K562 (cell line): Measurements from ENCODE around the gene ORAI3. TPM values are rescaled to one million over a fixed set of nuclear protein-coding genes. Genes with fewer than 3 reads are reported as not detected.

Source experiments
- CHD2 ChIP-seq: IDR thresholded peaks from 2 replicates; pipeline ENCODE4 v1.6.1; 2011; ENCODE audit warnings: low read depth, low read length
- CREM ChIP-seq: IDR thresholded peaks from 2 replicates; pipeline ENCODE4 v1.6.1; 2014; ENCODE audit warnings: antibody characterized with exemption, low read depth
- FOXM1 ChIP-seq, 2 experiments: fragments of 450-650 bp in 1 of 2; sonication (generic) in 1 of 2; formaldehyde crosslinking in 1 of 2; IDR thresholded peaks; 2 replicates each; pipeline versions ENCODE4 v1.6.1 to v1.9.0; 2017 to 2022; ENCODE audit warnings: low read depth in 2 of 2, mild to moderate bottlenecking in 2 of 2, missing genetic modification reagents in 1 of 2, moderate library complexity in 1 of 2
- KAT2B ChIP-seq: IDR thresholded peaks from one replicate; pipeline ENCODE4 v1.6.1; 2012; ENCODE audit warnings: low read depth, mild to moderate bottlenecking, control low read depth, inconsistent platforms, low read length, moderate library complexity
- KAT8 ChIP-seq: fragments of 450-650 bp; IDR thresholded peaks from 2 replicates; pipeline ENCODE4 v1.6.1; 2016; ENCODE audit warnings: low read depth, mild to moderate bottlenecking
- KDM2B ChIP-seq: fragments of 250-450 bp; sonication (Bioruptor Pico); IDR thresholded peaks from 2 replicates; pipeline ENCODE4 v1.8.0; 2021; ENCODE audit warnings: mild to moderate bottlenecking, moderate library complexity
- MEIS2 ChIP-seq: fragments of 450-650 bp; IDR thresholded peaks from 2 replicates; pipeline ENCODE4 v1.6.1; 2014; ENCODE audit warnings: mild to moderate bottlenecking; ENCODE audit not compliant: partially characterized antibody
- MYC ChIP-seq, 2 experiments: fragments of 250-450 bp in 1 of 2; sonication (Bioruptor Pico) in 1 of 2; IDR thresholded peaks; 2 replicates each; pipeline versions ENCODE4 v1.5.1 to v1.6.1; 2012 to 2021; ENCODE audit warnings: low read depth in 2 of 2, borderline replicate concordance in 1 of 2, improper control_type of control experiment in 1 of 2, low read length in 1 of 2, mild to moderate bottlenecking in 1 of 2, moderate library complexity in 1 of 2
- NBN ChIP-seq: fragments of 450-650 bp; IDR thresholded peaks from 2 replicates; pipeline ENCODE4 v1.6.1; 2016; ENCODE audit warnings: low read depth, mild to moderate bottlenecking
- SRSF7 ChIP-seq: fragments of 200-400 bp; formaldehyde crosslinking; optimal IDR thresholded peaks from 2 replicates; pipeline ENCODE3; 2017; ENCODE audit warnings: mild to moderate bottlenecking, low read depth, low read length
- TRIM24 ChIP-seq, 2 experiments: fragments of 450-650 bp; IDR thresholded peaks; 2 replicates each; pipeline ENCODE4 v1.6.1; 2016
- ZBTB7A ChIP-seq: IDR thresholded peaks from 2 replicates; pipeline ENCODE4 v1.6.1; 2011; ENCODE audit warnings: low read depth, mild to moderate bottlenecking, low read length, moderate library complexity, borderline replicate concordance; ENCODE audit not compliant: control insufficient read depth
- ZNF347 ChIP-seq: fragments of 450-650 bp; formaldehyde crosslinking; IDR thresholded peaks from 2 replicates; pipeline ENCODE4 v1.4.0; 2020; ENCODE audit warnings: low read depth, mild to moderate bottlenecking, moderate library complexity
- polyA plus RNA-seq, 8 experiments: library from polyadenylated mRNA; depleted of rRNA in 4 of 8; stranded (reverse) in 5 of 8; unstranded in 3 of 8; fragments of >200 nt; fragmentation: Nextera tagmentation in 2 of 8; fragmentation: Illumina TruSeq in 1 of 8; extraction: Ambion mirVana in 2 of 8; extraction: Trizol in 1 of 8; gene quantifications; 2 replicates each; pipeline versions ENCODE4 v1.2.1 to v1.2.3, GENCODE V29; 2011 to 2014; ENCODE audit warnings: inconsistent platforms in 1 of 8, missing spikeins in 1 of 8
- total RNA-seq, 7 experiments: library from RNA; depleted of rRNA in 6 of 7; stranded (reverse); fragments of >200 nt in 6 of 7; fragmentation: Illumina TruSeq in 2 of 7; extraction: Trizol in 2 of 7; gene quantifications; 2 replicates each; pipeline versions ENCODE4 v1.2.1 to v1.2.3, GENCODE V29; 2011 to 2021; ENCODE audit warnings: low replicate concordance in 1 of 7
- TF ChIP-seq, protein P1 (sequence below): fragments of 450-650 bp; formaldehyde crosslinking; IDR thresholded peaks from 2 replicates; pipeline ENCODE4 v1.4.0; 2022; ENCODE audit warnings: mild to moderate bottlenecking, moderate library complexity
- TF ChIP-seq, protein P2 (sequence below): sonication (generic); formaldehyde crosslinking; IDR thresholded peaks from 2 replicates; pipeline ENCODE4 v1.8.0; 2022; ENCODE audit warnings: mild to moderate bottlenecking, missing genetic modification reagents
- TF ChIP-seq, protein P3 (sequence below): sonication (generic); formaldehyde crosslinking; IDR thresholded peaks from 2 replicates; pipeline ENCODE4 v1.8.0; 2022; ENCODE audit warnings: mild to moderate bottlenecking, low read depth, missing genetic modification reagents
- TF ChIP-seq, protein P4 (sequence below): fragments of 200-800 bp; sonication (Bioruptor generic); IDR thresholded peaks from 2 replicates; pipeline ENCODE4 v1.6.1; 2016; ENCODE audit warnings: missing genetic modification characterization, missing compliant biosample characterization
- TF ChIP-seq, protein P5 (sequence below): fragments of 450-650 bp; formaldehyde crosslinking; conservative IDR thresholded peaks from 2 replicates; pipeline ENCODE4 v1.4.0; 2022; ENCODE audit warnings: mild to moderate bottlenecking, missing genetic modification characterization

Gene ORAI3
- total and polyA plus RNA-seq, 9 of the 15 experiments (the other 6 are each of a cell fraction or from before 2014, with no cell fraction given): 4.9 to 23.3 (median 14.1) TPM

DNA sequence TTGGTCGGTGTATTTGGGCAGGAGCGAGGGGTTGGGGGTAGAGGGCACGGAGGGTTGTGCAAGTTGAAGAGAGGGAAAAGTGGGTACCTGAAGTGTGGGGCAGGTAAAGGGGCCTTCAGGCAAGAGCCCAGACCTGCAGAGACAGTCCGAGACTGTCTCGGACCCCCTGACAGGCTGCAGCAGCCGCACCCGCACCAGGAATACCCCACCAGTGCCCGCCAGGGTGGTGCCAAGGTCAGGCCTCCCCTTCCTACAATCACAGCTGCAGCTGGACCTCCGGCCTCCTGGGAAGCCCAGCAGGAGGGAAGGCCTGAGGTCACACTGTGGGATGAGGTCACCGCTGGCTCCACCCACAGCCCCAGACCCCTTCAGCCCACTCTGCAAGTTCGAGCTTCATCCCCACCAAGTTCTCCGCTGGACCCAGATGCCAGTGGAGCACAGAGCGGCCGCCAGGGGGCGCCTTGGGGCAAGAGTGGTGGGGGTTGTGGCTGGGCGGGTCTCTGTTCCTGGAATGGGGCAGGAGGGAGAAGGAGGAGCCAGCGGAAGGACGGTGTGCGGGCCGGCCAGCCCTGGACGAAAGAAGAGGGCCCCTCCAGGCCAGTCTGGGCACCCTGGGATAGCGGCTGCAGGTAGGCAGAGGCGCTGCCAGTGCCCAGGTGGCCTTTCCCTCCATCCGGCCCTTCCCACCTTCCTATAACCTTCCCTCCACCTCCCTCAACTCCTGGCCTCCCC is 36.0 kb downstream of the ORAI3 start, which contains the start of gene HSD3B7 (continued):
- TF ChIP-seq KAT2B (no peak), TRIM24 (IDR thresholded peaks at IDR 0.05) (no peak), KAT8 (no peak), ZNF347 (CRISPR knock-in tag) (no peak), MEIS2 (no peak), CREM (peak; percentile 62; the same call in 1 of the 2 replicates), CHD2 (no peak), FOXM1 (IDR thresholded peaks at IDR 0.05; ENCODE audit: low read depth) (no peak), FOXM1 (CRISPR knock-in tag; IDR thresholded peaks at IDR 0.05; ENCODE audit: low read depth) (no peak), ZBTB7A (peak; percentile 87), SRSF7 (no peak), NBN (no peak), MYC (IDR thresholded peaks at IDR 0.05; ENCODE audit: low read depth, low read length) (0 out of 2 replicates have a peak, but pooled peaks have one; percentile 15), MYC (CRISPR knock-in tag; IDR thresholded peaks at IDR 0.05; ENCODE audit: borderline replicate concordance, low read depth) (no peak), KDM2B (CRISPR knock-in tag) (no peak)
- TF ChIP-seq, protein P1, sequence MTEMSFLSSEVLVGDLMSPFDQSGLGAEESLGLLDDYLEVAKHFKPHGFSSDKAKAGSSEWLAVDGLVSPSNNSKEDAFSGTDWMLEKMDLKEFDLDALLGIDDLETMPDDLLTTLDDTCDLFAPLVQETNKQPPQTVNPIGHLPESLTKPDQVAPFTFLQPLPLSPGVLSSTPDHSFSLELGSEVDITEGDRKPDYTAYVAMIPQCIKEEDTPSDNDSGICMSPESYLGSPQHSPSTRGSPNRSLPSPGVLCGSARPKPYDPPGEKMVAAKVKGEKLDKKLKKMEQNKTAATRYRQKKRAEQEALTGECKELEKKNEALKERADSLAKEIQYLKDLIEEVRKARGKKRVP (CRISPR knock-in tag): no peak
- TF ChIP-seq, protein P2, sequence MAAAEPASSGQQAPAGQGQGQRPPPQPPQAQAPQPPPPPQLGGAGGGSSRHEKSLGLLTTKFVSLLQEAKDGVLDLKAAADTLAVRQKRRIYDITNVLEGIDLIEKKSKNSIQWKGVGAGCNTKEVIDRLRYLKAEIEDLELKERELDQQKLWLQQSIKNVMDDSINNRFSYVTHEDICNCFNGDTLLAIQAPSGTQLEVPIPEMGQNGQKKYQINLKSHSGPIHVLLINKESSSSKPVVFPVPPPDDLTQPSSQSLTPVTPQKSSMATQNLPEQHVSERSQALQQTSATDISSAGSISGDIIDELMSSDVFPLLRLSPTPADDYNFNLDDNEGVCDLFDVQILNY (CRISPR knock-in tag): no peak
- TF ChIP-seq, protein P3, sequence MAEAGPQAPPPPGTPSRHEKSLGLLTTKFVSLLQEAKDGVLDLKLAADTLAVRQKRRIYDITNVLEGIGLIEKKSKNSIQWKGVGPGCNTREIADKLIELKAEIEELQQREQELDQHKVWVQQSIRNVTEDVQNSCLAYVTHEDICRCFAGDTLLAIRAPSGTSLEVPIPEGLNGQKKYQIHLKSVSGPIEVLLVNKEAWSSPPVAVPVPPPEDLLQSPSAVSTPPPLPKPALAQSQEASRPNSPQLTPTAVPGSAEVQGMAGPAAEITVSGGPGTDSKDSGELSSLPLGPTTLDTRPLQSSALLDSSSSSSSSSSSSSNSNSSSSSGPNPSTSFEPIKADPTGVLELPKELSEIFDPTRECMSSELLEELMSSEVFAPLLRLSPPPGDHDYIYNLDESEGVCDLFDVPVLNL (CRISPR knock-in tag): no peak
- TF ChIP-seq, protein P4, sequence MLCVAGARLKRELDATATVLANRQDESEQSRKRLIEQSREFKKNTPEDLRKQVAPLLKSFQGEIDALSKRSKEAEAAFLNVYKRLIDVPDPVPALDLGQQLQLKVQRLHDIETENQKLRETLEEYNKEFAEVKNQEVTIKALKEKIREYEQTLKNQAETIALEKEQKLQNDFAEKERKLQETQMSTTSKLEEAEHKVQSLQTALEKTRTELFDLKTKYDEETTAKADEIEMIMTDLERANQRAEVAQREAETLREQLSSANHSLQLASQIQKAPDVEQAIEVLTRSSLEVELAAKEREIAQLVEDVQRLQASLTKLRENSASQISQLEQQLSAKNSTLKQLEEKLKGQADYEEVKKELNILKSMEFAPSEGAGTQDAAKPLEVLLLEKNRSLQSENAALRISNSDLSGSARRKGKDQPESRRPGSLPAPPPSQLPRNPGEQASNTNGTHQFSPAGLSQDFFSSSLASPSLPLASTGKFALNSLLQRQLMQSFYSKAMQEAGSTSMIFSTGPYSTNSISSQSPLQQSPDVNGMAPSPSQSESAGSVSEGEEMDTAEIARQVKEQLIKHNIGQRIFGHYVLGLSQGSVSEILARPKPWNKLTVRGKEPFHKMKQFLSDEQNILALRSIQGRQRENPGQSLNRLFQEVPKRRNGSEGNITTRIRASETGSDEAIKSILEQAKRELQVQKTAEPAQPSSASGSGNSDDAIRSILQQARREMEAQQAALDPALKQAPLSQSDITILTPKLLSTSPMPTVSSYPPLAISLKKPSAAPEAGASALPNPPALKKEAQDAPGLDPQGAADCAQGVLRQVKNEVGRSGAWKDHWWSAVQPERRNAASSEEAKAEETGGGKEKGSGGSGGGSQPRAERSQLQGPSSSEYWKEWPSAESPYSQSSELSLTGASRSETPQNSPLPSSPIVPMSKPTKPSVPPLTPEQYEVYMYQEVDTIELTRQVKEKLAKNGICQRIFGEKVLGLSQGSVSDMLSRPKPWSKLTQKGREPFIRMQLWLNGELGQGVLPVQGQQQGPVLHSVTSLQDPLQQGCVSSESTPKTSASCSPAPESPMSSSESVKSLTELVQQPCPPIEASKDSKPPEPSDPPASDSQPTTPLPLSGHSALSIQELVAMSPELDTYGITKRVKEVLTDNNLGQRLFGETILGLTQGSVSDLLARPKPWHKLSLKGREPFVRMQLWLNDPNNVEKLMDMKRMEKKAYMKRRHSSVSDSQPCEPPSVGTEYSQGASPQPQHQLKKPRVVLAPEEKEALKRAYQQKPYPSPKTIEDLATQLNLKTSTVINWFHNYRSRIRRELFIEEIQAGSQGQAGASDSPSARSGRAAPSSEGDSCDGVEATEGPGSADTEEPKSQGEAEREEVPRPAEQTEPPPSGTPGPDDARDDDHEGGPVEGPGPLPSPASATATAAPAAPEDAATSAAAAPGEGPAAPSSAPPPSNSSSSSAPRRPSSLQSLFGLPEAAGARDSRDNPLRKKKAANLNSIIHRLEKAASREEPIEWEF (CRISPR knock-in tag): no peak
- TF ChIP-seq, protein P5, sequence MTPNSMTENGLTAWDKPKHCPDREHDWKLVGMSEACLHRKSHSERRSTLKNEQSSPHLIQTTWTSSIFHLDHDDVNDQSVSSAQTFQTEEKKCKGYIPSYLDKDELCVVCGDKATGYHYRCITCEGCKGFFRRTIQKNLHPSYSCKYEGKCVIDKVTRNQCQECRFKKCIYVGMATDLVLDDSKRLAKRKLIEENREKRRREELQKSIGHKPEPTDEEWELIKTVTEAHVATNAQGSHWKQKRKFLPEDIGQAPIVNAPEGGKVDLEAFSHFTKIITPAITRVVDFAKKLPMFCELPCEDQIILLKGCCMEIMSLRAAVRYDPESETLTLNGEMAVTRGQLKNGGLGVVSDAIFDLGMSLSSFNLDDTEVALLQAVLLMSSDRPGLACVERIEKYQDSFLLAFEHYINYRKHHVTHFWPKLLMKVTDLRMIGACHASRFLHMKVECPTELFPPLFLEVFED (CRISPR knock-in tag): no peak
